ENCODE measurements around the gene MRPS11. TPM values are rescaled to one million over a fixed set of nuclear protein-coding genes. Genes with fewer than 3 reads are reported as not detected.

Gene MRPS11
- total RNA-seq, 1 donor from 2014 or later, result 30.8 TPM

Other genes starting within 250 kb of the MRPS11 start
- gene NTRK3, start 211.0 kb upstream of the MRPS11 start, total RNA-seq, result not detected in 2 replicates
- gene MRPL46, start 320 bp upstream of the MRPS11 start, total RNA-seq, result 14.8 and 16.9 TPM in 2 replicates
- gene DET1, start 79.0 kb downstream of the MRPS11 start, total RNA-seq, result 2.2 and 3.2 TPM in 2 replicates
- gene AEN, start 153.6 kb downstream of the MRPS11 start, total RNA-seq, result 42.7 and 46.8 TPM in 2 replicates
- gene ISG20, start 171.3 kb downstream of the MRPS11 start, total RNA-seq, result 29.8 and 36.8 TPM in 2 replicates